HK-2 (cell line): ENCODE results near the gene SLC35A3.
"Not testable (repeated sequence)": the region's sequence is repeated elsewhere in the genome, so short reads cannot be mapped to it uniquely, and the experiment has no call there.

Source experiments
- DNase-seq: peaks from one replicate; pipeline ENCODE4 v3.0.0-alpha.2; 2018; ENCODE audit not compliant: unreplicated experiment

SLC35A3 gene

DNA sequence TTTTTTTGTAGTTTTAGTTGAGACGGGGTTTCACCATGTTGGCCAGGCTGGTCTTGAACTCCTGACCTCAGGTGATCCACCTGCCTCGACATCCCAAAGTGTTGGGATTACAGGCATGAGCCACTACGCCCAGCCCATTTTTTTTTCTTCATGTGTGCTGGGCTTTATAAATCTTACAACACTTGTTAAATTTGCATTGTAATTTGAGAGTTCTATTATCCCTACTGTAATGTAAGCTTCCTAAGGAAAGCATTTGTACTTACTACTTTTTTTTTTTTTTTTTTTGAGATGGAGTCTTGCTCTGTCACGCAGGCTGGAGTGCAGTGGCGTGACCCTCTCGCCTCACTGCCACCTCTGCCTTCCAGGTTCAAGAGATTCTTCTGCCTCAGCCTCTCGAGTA, 2.3 kb downstream of the SLC35A3 start:
- DNase-seq: not testable (repeated sequence)

DNA sequence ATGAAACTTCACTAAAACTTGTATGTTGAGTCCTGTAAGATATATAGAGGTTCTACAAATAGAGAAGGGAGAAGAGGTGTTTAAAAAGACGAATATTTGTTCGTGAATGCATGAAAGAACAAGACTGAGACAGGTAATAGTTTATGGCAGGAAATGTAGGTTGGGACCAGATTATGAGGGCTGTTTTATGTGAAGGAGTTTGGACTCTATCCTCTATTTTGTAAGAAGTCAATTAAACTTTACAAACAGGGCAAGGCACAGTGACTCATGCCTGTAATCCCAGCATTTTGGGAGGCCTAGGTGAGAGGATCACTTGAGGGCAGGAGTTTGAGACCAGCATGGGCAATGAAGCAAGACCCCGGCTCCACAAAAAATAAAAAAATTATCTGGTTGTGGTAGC, 5.7 kb downstream of the SLC35A3 start:
- no peak for DNase-seq

DNA sequence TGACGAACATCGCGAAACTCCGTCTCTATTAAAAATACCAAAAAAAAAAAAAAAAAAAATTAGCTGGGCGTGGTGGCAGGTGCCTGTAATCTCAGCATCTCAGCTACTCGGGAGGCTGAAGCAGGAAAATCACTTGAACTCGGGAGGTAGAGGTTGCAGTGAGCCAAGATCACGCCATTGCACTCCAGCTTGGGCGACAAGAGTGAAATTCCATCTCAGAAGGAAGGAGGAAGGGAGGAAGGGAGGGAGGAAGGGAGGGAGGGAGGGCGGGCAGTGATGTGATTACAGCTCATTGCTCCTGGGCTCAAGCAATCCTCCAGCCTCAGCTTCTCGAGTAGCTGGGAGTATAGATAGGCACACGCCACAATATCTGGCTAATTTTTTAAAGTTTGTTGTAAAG, 7.5 kb downstream of the SLC35A3 start:
- DNase-seq: not testable (repeated sequence)

DNA sequence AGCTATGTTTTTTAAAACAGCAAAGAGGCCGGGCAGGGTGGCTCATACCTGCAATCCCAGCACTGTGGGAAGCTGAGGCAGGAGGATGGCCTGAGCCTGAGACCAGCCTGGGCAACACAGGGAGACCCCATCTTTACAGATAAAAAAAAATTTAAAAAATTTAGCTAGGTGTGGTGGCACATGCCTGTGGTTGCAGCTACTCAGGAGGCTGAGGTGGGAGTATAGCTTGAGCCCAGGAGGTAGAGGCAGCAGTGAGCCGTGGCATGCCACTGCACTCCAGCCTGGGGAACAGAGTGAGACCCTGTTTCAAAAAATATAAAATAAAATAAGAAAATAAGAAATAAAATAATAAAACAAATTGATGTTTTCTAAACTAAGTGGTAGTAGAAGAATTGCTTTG, 8.4 kb downstream of the SLC35A3 start:
- DNase-seq: no peak

DNA sequence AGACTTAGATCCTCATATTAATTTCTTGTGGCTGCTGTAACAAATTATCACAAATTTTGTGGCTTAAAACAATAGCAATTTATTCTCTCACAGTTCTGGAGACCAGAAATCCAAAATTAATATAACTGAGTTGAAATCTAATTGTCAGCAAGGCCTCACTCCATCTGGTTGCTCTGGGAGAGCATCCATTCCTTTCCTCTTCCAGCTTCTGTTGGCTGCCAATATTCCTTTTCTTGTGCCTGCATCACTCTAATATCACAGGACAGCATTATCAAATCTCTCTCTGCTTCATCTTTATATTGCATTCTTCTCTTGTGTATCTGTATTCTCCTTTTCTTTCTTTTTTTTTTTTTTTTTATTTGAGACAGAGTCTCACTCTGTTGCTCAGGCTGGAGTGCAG, 9.3 kb downstream of the SLC35A3 start:
- no peak for DNase-seq

DNA sequence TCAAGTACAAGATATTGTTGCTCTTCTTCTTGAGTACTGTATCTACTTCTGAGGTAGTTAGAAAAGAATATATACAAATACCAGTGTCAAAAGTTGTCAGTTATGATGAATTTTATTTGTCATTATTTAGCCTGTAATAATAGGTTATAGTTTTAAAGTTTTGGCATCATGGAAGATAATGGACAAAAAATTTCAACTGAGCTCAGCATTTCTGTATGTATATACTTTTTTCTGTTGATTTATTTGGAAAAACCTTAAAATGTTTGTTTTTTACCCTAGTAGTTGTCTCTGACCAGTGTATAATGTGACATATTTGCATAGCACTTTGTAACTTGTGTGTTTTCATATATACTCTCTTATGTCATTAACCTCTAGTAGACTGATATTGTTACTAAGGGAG, 11.1 kb downstream of the SLC35A3 start:
- DNase-seq: no peak

DNA sequence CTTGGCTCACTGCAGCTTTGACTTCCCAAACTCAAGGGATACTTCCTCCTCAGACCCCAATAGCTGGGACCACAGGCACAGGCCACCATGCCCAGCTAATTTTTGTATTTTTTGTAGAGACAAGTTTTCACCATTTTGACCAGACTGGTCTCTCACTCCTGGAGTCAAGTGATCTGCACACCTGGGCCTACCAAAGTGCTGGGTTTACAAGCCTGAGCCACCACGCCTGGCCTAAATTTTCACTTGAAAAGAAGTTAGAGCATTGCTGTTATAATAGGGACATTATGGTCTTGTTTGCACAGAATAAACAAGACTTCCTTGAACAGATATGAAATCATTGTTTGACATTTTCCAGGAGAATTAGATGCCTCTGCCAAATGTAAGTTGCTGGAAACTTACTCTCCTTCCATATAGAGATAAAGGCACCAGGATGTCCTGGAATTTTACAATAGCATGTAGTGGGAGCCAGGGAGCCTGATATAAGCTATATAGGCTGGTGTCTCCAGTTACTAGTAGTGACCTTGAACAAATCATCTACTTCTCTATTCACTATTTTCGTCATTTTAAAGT, 16.9 kb downstream of the SLC35A3 start:
- no peak for DNase-seq

DNA sequence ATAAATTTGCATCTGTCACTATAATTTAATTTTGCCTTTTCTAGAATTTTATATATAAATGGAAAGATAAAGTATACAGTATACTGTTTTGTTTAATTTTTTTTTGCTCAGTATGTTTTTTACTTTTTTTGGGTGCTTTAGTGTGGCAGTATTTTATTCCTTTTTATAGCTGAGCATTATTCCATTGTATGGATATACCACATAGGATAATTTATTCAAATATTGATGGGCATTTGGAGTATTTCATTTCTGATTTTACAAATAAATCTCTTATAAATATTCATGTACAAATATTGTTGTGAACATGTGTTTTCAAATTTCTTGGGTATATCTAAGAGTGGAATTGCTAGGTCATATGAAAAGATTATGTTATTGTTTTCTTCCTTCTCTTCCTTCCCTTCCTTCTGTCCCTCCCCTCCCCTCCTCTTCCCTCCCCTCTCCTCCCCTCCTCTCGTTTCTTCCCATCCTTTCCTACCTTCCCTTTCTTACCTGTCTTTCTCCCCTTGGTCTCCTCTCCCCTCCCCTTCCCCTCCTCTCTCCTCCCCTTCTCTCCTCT, 18.5 kb downstream of the SLC35A3 start:
- no peak for DNase-seq

DNA sequence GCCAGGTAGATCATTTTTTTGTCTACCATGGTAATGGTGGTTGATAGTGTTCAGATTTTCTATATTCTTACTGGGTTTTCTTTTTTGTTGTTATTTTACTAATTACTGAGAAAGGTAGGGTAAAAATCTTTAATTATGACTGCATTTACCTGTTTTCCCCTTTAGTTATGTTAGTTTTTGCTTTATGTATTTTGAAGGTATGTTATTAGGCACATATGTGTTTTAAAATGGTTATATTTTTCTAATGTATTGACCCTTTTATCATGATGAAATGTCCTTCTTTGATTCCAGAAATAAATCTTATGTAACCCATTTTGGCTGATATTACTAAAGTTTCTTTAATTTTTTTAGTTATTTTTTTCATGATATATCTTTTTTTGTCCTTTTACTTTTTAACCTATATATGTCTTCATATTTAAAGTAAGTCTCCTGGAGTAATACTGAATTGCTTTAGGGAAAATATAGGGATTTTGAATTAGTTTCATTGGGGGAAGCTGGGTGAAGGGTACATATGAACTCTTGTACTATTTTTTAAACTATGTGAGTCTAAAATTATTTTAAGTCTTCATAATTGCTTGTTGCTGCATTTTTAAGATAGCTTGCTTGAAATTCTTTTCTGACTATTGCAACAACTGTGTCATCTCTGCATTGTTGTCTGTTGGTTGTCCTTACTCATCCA, 22.4 kb downstream of the SLC35A3 start:
- no peak for DNase-seq

DNA sequence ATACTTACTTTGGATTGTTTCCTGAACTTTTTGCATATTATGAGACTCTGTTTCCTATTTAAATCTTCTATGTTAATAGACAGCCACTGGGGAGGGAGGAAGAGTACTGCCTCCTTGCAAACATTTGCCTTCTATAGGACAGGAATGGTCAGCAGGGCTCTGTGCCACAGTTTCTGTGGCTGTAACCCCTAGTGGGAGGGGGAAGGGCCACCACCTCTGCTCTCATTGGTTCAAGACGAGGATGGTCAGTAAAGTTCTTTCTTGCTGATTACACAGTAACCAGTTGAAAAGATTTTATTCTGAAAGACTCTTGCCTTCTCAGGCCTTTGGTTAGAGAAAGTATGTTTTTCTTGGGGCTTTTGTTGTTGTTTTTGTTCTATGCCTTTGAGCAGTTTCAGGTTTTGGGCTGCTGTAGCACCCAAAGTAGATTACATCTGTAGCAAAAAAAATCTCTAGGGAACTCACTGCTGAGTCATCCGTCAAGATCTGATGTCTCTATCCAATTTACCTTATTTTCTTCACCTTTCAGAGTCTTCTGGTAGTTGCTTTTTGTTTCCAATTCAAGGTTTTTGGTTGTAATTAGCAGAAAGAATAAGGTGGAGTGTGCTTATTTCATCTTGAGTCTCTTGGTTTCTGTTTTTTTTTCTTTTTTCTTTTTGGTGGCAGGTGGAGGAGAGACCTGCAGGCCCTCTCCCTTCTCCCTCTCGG, 23.1 kb downstream of the SLC35A3 start:
- DNase-seq: no peak

DNA sequence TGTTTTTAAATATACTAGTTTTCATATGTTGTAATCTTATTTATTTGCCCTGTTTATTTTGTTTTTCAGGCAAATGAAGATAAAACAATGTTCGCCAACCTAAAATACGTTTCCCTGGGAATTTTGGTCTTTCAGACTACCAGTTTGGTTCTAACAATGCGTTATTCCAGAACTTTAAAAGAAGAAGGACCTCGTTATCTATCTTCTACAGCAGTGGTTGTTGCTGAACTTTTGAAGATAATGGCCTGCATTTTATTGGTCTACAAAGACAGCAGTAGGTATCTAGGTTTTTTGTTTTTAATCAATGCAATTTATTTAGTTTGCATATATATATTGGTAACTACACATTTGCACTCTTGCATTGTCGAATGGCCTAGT, 23.7 kb downstream of the SLC35A3 start:
- no peak for DNase-seq

DNA sequence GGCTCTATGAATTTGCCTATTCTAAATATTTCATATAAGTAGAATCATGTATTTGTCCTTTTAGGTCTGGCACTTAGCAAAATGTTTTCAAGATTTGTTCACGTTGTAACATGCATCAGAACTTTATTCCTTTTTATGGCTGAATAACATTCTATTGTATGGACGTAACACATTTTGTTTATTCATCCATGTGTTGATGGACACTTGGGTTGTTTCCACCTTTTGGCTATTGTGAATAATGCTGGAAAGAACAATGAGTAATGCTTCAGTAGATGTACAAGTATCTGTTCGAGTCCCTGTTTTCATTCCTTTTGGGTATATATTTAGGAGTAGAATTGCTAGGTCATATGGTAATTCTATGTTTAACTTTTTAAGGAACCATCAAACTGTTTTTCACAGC, 24.7 kb downstream of the SLC35A3 start:
- no peak for DNase-seq

DNA sequence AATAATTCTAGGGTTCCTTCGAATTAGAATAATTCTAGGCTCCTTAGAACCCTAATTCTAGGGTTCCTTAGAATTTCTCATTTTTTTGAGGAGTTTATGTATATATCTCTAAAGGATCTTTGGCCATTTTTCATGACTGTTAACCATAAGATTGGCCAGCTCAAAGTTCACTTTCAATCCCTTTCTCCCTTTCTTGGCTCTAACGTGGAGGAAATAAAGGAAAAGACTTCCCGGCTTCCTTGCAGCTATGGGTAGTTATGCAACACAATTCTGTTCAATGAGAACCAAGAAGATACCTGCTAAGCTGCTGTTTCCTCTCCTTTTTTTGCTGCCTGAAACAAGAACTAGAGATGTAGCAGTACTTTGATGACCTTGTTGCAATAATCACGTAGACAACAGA, 27.2 kb downstream of the SLC35A3 start:
- DNase-seq: no peak

DNA sequence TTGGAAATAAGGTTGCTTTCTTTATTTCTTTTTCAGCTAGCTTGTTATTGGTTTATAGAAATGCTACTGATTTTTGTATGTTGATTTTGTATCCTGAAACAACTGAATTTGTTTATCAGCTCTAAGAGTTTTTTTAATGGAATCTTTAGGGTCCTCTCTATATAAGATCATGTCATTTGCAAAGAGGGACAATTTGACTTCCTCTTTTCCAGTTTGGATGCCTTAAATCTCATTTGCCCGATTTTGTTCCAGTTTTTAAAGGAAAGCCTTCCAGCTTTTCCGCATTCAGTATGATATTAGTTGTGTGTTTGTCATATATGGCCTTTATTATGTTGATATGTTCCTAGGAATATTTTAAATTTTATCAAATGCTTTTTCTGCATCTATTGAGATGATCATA, 31.7 kb downstream of the SLC35A3 start:
- DNase-seq: no peak

DNA sequence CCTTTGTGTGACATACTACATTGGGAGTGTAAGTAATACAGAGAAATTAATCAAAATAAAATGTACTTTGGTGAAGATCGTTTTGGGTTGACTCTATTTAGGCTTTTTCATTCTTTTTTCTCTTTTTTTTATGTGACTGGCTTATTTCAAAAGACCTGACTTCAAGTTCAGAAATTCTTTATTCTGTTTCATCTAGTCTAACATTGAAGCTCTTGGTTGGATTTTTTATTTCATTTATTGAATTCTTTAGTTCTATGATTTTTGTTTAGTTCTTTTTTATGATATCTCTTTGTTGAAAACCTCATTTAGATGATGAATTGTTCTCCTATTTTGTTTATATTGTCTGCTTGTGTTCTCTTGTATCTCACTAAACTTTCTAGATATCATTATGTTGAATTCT, 35.6 kb downstream of the SLC35A3 start:
- no peak for DNase-seq

DNA sequence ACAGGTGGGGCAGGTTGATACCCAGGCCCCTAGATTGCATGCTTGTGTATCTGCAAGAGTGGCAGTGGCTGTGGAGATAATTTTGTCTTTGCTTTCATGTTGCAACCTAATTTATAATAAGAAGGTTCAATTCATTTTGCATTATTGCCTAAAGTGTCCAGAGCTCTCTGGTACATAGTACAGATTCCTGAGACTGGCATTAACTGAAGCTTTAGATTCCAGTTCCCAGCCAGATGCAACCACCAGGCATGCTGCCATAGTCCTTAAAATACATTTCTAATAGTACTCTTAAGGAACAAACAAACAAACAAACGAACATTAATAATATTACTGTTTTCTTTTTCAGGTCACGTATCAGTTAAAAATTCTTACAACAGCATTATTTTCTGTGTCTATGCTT, 36.9 kb downstream of the SLC35A3 start:
- no peak for DNase-seq

DNA sequence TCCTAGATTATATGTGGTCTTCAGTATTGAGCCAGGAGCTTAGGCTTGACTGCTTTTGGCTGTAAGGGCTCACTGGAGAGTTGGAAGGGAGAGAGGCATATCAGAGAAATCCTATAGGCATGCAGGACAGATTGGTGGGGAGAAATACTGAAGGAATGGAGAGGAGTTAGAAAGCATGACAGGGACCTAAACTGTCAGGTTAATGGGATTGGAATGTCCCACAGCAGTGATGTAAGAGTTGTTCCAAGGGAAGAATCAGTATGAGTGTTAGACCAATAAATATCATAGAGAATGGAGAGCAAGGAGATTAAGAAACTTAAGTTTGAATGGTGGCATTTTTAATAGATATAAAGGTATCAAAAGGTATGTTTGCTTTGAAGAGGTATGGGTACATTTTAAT, 39.7 kb downstream of the SLC35A3 start:
- DNase-seq: no peak

DNA sequence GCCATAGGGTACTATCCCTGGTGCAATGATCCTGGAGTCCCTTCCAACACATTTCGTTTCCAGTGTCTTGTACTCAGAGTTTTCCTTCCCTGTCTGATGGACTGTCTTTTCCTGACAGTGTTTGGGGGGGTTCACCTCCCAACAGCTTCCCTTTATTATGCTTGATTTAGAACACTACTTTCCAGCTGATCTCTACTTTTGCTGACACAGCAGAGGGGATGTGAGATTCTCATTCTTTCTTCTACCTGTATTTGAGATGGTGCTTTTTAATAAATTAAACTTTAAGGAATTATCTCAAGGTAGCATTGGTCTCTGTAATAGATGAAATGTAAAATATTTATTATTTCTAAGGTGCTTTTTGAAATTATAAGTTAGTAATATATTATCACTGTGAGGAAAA, 41.0 kb downstream of the SLC35A3 start:
- DNase-seq: no peak

DNA sequence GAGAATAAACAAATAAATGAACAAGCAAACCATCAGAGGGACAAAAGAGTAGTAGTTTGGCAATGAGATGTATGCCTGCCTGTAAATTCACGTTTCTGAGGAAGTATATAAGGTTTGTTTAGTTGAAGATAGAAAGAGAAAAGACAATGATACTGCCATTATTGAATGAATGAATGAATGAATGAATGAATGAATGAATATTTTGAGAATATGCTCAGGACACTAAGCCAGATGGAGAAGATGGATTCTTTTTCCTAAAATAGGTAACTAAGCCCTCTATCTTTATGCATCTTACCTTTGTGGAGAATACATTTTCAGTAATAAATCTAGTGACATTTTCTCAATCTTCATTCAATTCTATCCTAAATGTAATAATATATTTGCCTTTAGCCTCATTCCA, 49.4 kb downstream of the SLC35A3 start:
- DNase-seq: no peak

DNA sequence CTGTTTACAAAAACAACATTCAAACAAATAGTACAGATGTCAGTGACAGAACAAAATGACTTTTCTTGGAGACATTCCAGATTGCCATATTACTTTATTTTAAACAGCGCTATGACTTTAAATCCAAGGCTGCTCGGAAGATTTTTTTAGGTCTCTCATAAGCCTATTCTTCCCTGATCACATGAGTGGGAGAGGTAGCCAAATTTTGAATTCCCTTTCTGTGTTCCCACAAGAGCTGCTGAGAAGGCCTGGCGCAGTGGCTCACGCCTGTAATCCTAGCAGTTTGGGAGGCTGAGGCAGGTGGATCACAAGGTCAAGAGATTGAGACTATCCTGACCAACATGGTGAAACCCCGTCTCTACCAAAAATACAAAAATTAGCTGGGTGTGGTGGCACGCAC, 53.7 kb downstream of the SLC35A3 start:
- DNase-seq: no peak

DNA sequence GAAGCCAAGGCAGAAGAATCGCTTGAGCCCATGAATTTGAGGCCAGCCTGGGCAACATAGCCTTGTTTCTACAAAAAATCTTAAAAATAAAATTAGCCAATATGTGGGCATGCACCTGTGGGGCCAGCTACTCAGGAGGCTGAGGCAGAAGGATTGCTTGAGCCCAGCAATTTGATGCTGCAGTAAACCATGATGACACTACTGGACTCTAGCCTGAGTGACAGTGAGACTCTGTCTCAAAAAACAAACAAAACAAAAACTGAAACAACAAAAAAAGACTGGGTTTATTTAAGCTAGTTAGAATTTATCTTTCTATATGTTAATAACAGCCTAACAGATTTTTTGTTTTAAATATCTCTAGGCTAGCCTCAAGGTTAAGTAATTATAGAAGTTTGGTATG, 57.4 kb downstream of the SLC35A3 start:
- DNase-seq: no peak

DNA sequence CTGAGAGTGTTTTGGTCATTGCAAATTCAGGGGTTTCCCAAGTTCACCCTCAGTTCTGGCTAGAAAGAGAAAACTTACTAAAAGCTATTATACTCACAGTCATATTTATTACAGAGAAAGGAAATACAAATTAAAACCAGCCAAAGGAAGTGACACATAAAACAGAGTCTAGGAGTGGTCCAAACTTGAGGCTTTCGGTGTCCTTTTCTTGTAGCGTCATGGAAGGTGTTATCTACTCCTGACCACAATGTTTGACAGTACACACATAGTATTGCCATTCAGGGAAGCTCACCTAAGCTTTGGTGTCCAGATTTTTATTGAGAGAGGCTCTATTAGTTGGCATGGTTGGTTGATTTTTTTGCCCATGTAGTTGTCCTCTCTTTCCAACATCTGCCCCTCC, 59.0 kb downstream of the SLC35A3 start:
- no peak for DNase-seq

DNA sequence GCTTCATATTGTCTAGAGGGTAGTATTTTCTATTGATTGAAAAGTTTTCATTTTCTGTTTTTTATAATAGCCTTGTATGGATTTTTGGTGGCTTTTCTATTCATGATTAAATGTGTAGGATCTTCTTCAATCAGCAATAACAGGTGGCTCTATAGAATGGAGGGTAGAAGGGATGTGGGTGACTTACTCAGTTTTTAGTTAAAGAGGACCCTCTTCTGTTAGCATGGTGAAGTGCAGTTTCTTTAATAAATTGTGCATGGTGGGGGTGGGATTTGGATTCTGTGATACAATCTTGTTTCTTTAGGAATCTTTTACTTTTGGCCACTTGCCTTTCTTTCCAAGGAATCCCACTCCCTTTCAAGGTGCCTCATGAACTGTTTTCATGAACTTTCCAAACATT, 64.7 kb downstream of the SLC35A3 start:
- no peak for DNase-seq
